Measurements from ENCODE around the gene PRKACB. TPM values are rescaled to one million over a fixed set of nuclear protein-coding genes. Genes with fewer than 3 reads are reported as not detected.

PRKACB gene
- total RNA-seq, 1 experiment from 2014 or later: 135 TPM

GRCh38 chr1:84116558-84116957 lies 27.5 kb upstream of the PRKACB start (continued):
- TF ChIP-seq, protein P1, sequence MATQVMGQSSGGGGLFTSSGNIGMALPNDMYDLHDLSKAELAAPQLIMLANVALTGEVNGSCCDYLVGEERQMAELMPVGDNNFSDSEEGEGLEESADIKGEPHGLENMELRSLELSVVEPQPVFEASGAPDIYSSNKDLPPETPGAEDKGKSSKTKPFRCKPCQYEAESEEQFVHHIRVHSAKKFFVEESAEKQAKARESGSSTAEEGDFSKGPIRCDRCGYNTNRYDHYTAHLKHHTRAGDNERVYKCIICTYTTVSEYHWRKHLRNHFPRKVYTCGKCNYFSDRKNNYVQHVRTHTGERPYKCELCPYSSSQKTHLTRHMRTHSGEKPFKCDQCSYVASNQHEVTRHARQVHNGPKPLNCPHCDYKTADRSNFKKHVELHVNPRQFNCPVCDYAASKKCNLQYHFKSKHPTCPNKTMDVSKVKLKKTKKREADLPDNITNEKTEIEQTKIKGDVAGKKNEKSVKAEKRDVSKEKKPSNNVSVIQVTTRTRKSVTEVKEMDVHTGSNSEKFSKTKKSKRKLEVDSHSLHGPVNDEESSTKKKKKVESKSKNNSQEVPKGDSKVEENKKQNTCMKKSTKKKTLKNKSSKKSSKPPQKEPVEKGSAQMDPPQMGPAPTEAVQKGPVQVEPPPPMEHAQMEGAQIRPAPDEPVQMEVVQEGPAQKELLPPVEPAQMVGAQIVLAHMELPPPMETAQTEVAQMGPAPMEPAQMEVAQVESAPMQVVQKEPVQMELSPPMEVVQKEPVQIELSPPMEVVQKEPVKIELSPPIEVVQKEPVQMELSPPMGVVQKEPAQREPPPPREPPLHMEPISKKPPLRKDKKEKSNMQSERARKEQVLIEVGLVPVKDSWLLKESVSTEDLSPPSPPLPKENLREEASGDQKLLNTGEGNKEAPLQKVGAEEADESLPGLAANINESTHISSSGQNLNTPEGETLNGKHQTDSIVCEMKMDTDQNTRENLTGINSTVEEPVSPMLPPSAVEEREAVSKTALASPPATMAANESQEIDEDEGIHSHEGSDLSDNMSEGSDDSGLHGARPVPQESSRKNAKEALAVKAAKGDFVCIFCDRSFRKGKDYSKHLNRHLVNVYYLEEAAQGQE (IDR thresholded peaks at IDR 0.05; ENCODE audit: low read depth): no peak
- TF ChIP-seq ZFX (IDR thresholded peaks at IDR 0.05) (no peak), EZH2phosphoT487 (IDR thresholded peaks at IDR 0.05; ENCODE audit: borderline replicate concordance) (no peak), FOSL1 (IDR thresholded peaks at IDR 0.05; ENCODE audit: low read depth) (no peak), POLR2A (IDR thresholded peaks at IDR 0.05; ENCODE audit: borderline replicate concordance, extremely low read depth, insufficient read depth, insufficient read length) (no peak), EGR1 (IDR thresholded peaks at IDR 0.05; ENCODE audit: low read depth) (no peak), POLR2AphosphoS5 (IDR thresholded peaks at IDR 0.05; ENCODE audit: low read depth, low read length) (no peak), CTCF (IDR thresholded peaks at IDR 0.05 in 2 of 3, conservative IDR thresholded peaks at IDR 0.05 in 1 of 3; ENCODE audit: borderline replicate concordance in 1 of 3, insufficient read depth in 1 of 3, low read depth in 2 of 3, low read length in 2 of 3) (no peak), SIN3A (IDR thresholded peaks at IDR 0.05; ENCODE audit: low read depth) (no peak)

DNA sequence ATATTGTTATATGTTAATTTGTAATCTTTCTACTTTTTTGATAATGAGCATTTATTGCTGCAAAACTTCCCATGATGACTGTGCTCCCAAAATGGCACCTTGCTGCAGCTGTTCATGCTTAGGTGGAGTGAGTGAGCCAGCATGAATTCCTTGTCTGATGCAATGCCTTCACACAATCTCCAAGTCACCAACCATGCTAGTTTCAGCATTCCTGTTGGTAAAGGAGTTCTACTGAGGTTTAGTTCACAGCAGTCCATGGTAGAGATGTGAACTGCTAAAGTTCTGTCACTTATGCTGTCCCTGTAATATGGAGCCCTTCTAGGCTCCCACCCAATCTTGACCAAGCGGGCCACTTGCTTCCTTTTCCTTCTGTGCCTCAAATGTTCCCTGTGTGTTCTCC lies 26.2 kb upstream of the PRKACB start:
- ChIA-PET CTCF (no interaction called here), POLR2A (no interaction called here), RAD21 (ENCODE audit: low non-redundant PET in 1 of 2, low total read pairs in 2 of 2, uncharacterized antibody in 2 of 2, unreplicated experiment in 2 of 2) (no interaction called here)
- no peaks in the 10 kb centered on the region for H3K27me3 ChIP-seq (ENCODE audit: insufficient read depth, low read length)
- no peak overlapping the region for H3K27ac ChIP-seq (ENCODE audit: low read depth, low read length)
- TF ChIP-seq POLR2A (IDR thresholded peaks at IDR 0.05; ENCODE audit: borderline replicate concordance, extremely low read depth, insufficient read depth, insufficient read length) (no peak), EZH2phosphoT487 (IDR thresholded peaks at IDR 0.05; ENCODE audit: borderline replicate concordance) (no peak), POLR2AphosphoS5 (IDR thresholded peaks at IDR 0.05; ENCODE audit: low read depth, low read length) (no peak), SP1 (IDR thresholded peaks at IDR 0.05; ENCODE audit: low read depth) (no peak), CBX3 (IDR thresholded peaks at IDR 0.05; ENCODE audit: low read depth) (no peak), RAD21 (IDR thresholded peaks at IDR 0.05; ENCODE audit: low read depth) (no peak)
- TF ChIP-seq, protein P1 (IDR thresholded peaks at IDR 0.05; ENCODE audit: low read depth): no peak
- TF ChIP-seq, protein P2, sequence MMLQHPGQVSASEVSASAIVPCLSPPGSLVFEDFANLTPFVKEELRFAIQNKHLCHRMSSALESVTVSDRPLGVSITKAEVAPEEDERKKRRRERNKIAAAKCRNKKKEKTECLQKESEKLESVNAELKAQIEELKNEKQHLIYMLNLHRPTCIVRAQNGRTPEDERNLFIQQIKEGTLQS (IDR thresholded peaks at IDR 0.05): no peak
- no peaks in the 10 kb centered on the region for H3K36me3 ChIP-seq (ENCODE audit: control insufficient read depth in 1 of 2, insufficient read depth in 2 of 2, low read length in 2 of 2)
- ATAC-seq: no peak
- no peak overlapping the region for H3K4me3 ChIP-seq (replicated peaks in 1 of 2; ENCODE audit: low read depth in 1 of 2, low read length in 2 of 2)
- intact Hi-C loops (cut with micrococcal nuclease): loop anchor here (5.0 kb wide), 1 partner anchor 121 kb away; the partner anchor contains the start of gene TTLL7
- H3K79me2 ChIP-seq (ENCODE audit: insufficient read depth, low read length): no peaks in the 10 kb centered on the region
- no peak overlapping the region for H3K9ac ChIP-seq (ENCODE audit: low read length)
- no peak overlapping the region for H3K4me2 ChIP-seq (ENCODE audit: low read length)
- BruUV-seq (replicated peaks): no TSS peak
- peaks cover 0 to 3% of the 10 kb centered on the region in 2 experiments; a peak in 1 of 4 replicates for H3K4me1 ChIP-seq (ENCODE audit: control insufficient read depth in 1 of 2, insufficient read depth in 2 of 2, low read length in 2 of 2)
- no peaks in the 10 kb centered on the region for H3K9me2 ChIP-seq (ENCODE audit: insufficient read depth)
- no peak overlapping the region for H2AFZ ChIP-seq (ENCODE audit: low read depth, low read length, poor library complexity, severe bottlenecking)
- H4K20me1 ChIP-seq (ENCODE audit: insufficient read depth): no peaks in the 10 kb centered on the region
- no peak for DNase-seq (ENCODE audit: low read depth, low spot score)
- H3K9me3 ChIP-seq (ENCODE audit: control insufficient read depth in 1 of 2, insufficient read depth in 1 of 2, low read depth in 1 of 2, low read length in 2 of 2): no peaks in the 10 kb centered on the region

Data from HCT116 (cell line).